Skeletal muscle tissue (tissue), 4 donors: Measurements from ENCODE around the gene CDH4. TPM values are rescaled to one million over a fixed set of nuclear protein-coding genes. Genes with fewer than 3 reads are reported as not detected.

ENCODE experiments used
- H3K27ac ChIP-seq: one replicate; pipeline ENCODE4 v1.7.0; 2013; ENCODE audit warnings: mild to moderate bottlenecking, low read depth, low read length, inconsistent platforms
- H3K27me3 ChIP-seq, 3 donors: one replicate each; pipeline ENCODE4 v1.7.0; 2013; ENCODE audit warnings: low read length in 3 of 3; ENCODE audit not compliant: control insufficient read depth in 3 of 3, insufficient read depth in 3 of 3
- H3K36me3 ChIP-seq, 3 donors: one replicate each; pipeline ENCODE4 v1.7.0; 2013; ENCODE audit warnings: low read length in 3 of 3; ENCODE audit not compliant: control insufficient read depth in 3 of 3, insufficient read depth in 3 of 3
- H3K4me1 ChIP-seq, 3 donors: one replicate each; pipeline ENCODE4 v1.7.0; 2013; ENCODE audit warnings: low read length in 3 of 3, mild to moderate bottlenecking in 3 of 3; ENCODE audit not compliant: control insufficient read depth in 3 of 3, insufficient read depth in 3 of 3
- H3K4me3 ChIP-seq, 3 donors: one replicate each; pipeline ENCODE4 v1.7.0; 2013; ENCODE audit warnings: low read length in 3 of 3
- H3K9ac ChIP-seq, 3 donors: one replicate each; pipeline ENCODE4 v1.7.0; 2013; ENCODE audit warnings: low read length in 3 of 3, mild to moderate bottlenecking in 3 of 3, moderate library complexity in 2 of 3, low read depth in 1 of 3
- H3K9me3 ChIP-seq, 3 donors: one replicate each; pipeline ENCODE4 v1.7.0; 2013; ENCODE audit warnings: low read length in 3 of 3; ENCODE audit not compliant: control insufficient read depth in 3 of 3
- total RNA-seq: library from RNA; depleted of rRNA; stranded (reverse); fragments of >200 nt; gene quantifications from one replicate; pipeline ENCODE4 v1.2.3, GENCODE V29; 2014
- donor health status: Osteomylitis.

Gene CDH4
- total RNA-seq, 1 donor from 2014 or later = 0.52 TPM

DNA sequence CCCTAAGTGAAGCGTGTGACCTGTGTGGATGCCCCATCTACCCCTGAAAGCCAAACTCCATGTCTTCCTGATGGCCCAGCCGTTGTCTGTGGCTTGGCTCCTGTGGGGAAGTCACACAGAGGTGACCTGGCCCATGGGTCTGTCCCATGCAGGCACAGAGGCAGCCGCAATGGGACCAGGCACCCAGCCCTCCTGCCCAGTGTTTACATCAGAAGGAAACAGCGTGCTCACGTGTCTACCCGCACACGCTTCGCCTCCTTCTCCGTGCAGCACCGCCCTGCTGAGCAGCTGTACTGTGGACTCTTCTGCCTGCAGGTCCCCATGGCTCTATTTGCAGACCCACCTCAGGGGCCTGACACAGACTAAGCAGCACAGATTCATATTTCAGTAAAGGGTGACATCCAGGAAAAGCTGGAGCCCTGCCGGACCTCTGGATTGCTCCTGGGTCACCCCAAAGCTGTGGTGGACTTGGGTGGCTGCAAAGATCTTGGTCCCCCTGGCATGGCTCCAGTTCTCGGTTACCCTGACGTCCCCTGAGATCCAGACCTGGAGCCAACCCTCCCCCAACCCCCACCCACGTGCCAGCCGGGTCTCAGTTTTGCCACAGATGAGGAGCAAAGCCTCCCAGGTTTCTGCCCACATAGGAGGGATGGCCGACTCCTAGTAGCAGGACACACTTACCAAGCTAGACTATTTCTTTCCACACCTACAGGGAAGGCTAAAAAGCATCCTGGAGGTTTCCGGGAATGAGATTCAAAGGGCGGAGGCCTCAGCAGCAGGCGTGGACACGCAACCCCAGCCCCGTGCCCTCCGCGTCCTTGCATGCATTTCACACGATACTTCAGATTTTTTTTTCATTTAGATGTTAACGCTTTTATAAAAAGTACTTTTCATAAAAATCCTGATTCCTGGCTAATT is 120.3 kb downstream of the CDH4 start:
- Histone ChIP-seq H3K36me3 (no peaks in the 10 kb centered on the region), H3K4me3 (no peak overlapping the region), H3K9ac (no peak overlapping the region), H3K27ac (no peak overlapping the region), H3K9me3 (peaks cover 0 to 5% (median 2%) of the 10 kb centered on the region in 3 donors), H3K4me1 (no peaks in the 10 kb centered on the region), H3K27me3 (peaks cover 0 to 3% (median 3%) of the 10 kb centered on the region in 3 donors)

DNA sequence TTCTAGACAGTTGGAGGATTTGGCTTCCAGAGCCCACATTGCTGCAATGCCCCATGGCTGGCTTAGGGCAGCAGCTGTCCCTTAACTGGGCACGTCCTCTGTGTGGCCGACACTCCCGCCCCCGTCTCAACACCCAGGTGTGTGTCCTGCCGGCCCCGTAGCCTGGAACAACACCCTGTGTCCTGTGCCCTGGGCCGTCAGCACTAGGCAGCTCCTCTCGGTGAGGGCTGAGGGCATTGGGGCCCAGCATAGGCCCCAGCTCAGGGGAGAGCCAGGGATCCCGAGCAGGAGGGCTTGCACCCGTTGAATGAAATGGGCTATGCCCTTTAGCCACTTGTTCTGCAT is 121.0 kb downstream of the CDH4 start:
- Histone ChIP-seq H3K4me1 (no peaks in the 10 kb centered on the region), H3K9me3 (peaks cover 0 to 5% (median 2%) of the 10 kb centered on the region in 3 donors), H3K4me3 (no peak overlapping the region), H3K27ac (no peak overlapping the region), H3K9ac (no peak overlapping the region), H3K27me3 (peaks cover 0 to 3% (median 3%) of the 10 kb centered on the region in 3 donors), H3K36me3 (no peaks in the 10 kb centered on the region)

DNA sequence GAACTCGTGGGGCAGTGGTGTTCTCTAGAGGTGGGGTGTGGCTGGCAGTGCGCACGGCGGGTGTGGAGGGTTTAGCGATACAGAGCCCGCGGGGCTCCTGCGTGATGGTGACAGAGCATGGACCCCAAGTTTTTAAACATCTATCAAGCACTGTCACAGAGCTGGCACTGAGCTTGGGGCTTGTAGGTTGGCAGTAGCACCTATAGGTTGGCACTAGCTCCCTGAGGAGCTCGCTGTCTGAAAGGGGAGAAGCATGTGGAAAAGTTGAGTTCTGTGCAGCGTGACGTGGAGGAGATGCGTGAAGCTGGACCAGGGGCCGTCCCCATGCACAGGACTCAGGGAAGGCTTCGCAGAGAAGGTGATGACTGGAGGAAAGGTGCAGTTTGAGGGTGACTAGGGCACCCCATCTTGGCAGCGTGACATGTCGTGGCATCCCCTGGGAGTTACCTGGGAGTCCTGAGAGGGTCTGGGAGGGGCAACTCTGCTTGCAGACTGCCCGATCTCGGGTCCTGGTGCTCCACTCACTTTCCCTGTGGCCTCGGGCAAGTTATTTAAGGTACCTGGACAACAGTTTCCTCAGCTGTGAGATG is 122.0 kb downstream of the CDH4 start:
- Histone ChIP-seq H3K4me3 (no peak overlapping the region), H3K9me3 (peaks cover 0 to 5% (median 2%) of the 10 kb centered on the region in 3 donors), H3K9ac (no peak overlapping the region), H3K36me3 (no peaks in the 10 kb centered on the region), H3K27me3 (peaks cover 0 to 3% (median 3%) of the 10 kb centered on the region in 3 donors), H3K27ac (no peak overlapping the region), H3K4me1 (no peaks in the 10 kb centered on the region)

DNA sequence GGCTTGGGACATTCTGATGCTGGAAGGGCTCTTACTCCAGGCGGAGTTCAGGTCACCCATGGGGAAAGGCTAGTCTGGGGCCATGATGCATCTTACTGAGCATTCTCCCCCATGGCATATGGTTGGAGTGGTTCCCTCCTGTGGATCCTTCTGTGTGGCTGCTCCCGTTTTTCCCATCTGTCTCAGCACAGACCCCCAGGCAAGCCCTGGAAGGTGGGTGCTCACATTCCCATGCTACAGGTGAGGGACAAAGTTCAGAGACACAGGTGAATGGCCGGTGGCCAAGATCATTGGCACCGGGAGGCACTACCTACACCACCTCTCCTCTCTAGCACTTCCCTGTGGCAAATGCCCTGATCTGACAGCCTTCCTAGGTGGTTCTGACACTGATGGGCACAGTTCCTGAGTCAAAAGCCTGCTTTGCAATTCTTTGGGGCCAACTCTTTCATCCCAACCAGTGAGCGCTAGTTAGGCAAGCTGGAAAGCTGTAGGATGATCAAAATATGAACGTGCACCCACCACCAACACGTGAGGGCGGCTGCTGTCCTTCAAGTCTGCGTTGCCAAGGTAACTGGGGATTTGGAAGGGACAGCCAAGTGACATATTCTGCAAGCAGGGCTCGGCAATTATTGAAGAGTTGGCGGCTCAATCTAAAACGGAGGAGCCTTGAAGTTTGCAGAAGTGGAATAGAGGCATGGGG is 124.6 kb downstream of the CDH4 start:
- H3K4me1 ChIP-seq = no peaks in the 10 kb centered on the region
- H3K36me3 ChIP-seq = no peaks in the 10 kb centered on the region
- no peak overlapping the region for H3K27ac ChIP-seq
- peaks cover 0 to 3% (median under 1%) of the 10 kb centered on the region in 3 donors for H3K27me3 ChIP-seq
- H3K9me3 ChIP-seq = peaks cover 0 to 5% (median 2%) of the 10 kb centered on the region in 3 donors
- no peak overlapping the region for H3K9ac ChIP-seq
- no peak overlapping the region for H3K4me3 ChIP-seq

DNA sequence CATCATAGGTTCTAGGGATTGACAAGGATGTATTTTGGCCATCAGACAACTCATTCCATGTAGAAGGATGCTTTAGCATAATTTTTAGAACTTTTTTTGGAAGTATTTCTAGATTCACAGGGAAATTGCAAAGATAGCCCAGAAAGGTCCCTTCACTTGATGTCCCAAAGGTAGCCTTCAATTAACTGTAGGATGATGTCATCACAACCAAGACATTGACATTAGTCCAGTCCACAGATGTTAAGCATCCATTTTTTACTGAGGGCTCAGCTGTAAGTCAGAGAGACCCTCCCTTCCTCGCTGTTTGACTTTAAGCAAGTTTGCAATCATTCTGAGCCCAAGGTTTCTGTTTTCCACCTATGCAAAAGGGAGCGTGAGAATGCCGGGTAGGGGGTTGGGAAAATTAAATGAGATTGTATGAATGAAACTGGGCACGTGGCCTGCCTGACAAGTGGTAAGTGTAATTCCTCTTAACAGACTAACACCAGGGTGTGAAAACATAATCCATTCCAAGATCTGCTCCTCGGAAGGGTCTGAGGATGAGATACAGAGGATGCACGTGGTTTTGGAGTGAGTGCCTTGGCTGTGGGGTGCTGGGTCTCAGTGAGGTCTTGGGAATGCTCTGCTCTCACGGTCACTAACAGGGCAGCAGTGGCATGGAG is 126.8 kb downstream of the CDH4 start:
- Histone ChIP-seq H3K27ac (no peak overlapping the region), H3K4me3 (no peak overlapping the region), H3K36me3 (no peaks in the 10 kb centered on the region), H3K4me1 (no peaks in the 10 kb centered on the region), H3K27me3 (no peaks in the 10 kb centered on the region), H3K9me3 (peaks cover 2 to 5% (median 3%) of the 10 kb centered on the region in 3 donors), H3K9ac (no peak overlapping the region)

DNA sequence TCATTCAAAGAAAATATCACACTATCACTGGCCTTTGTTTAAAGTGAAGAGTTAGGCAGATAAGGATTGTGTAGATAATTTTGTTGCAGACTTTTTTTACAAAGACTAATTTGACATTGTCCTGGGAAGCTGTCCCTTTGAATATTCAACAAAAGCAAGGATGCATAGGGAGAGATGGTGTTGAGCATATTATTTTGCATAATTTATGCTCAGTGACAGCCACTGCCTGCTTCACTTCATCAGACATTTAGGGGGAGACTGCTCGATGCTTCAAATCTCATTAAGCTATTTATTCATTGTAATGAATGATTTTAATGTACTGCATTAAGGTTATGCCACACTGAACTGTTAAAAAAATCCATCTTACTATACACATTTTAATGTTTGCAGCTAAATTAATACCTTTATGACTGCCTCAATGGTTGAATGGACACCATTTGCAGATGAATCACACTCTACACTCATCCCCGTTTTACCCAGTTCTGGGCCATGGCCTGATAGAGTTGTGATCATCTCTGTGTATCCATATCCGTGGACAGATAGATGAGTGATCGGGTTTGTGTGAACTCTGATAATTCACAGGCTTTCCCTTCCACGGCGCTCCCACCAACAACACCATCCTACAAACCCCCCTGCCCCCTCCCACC is 128.0 kb downstream of the CDH4 start:
- H3K9ac ChIP-seq = no peak overlapping the region
- no peaks in the 10 kb centered on the region for H3K27me3 ChIP-seq
- no peaks in the 10 kb centered on the region for H3K4me1 ChIP-seq

DNA sequence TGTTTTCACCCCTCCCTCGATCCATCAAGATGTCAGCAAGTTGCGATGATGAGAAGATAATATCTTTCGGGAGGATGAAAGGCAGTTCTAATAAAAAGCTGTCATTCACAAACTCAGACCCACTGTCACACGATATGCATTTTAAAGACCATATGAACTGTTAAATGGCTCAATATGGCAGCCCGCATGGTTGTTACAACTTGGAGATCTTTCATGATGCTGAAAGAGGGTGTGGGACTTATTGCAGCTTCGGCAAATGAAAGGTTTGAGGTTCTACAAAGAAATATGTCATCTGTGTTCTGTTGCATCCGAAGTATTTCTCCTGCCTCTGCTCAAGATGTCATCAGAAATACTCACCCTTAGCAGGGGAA is 128.5 kb downstream of the CDH4 start:
- Histone ChIP-seq H3K27ac (no peak overlapping the region), H3K36me3 (no peaks in the 10 kb centered on the region), H3K9me3 (peaks cover 2 to 5% (median 3%) of the 10 kb centered on the region in 3 donors), H3K9ac (no peak overlapping the region), H3K4me1 (no peaks in the 10 kb centered on the region), H3K27me3 (no peaks in the 10 kb centered on the region), H3K4me3 (no peak overlapping the region)

More for the DNA sequence above, 128.0 kb downstream of the CDH4 start:
- Histone ChIP-seq H3K27ac (no peak overlapping the region), H3K4me3 (no peak overlapping the region), H3K36me3 (no peaks in the 10 kb centered on the region), H3K9me3 (peaks cover 2 to 5% (median 3%) of the 10 kb centered on the region in 3 donors)

DNA sequence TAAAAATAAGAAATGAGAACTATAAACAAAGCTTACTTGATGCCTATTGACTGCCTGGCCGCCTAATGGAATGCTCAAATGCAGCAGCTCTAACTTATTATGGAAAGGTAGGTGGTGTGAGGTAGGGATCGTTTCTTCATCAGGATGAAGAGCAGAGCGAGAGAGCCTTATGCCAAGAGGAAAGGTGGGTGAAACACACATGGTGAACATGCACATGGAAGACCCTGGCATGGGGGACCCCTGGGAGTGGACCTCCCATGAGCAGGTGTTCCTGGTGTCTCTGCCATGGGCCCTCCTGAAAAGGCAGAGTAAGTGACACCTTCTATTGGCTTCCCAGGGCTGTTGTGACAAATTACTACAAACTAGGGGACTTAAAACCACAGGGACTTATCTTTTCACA is 130.1 kb downstream of the CDH4 start:
- H3K9me3 ChIP-seq = peaks cover 0 to 3% (median 0%) of the 10 kb centered on the region in 3 donors

DNA sequence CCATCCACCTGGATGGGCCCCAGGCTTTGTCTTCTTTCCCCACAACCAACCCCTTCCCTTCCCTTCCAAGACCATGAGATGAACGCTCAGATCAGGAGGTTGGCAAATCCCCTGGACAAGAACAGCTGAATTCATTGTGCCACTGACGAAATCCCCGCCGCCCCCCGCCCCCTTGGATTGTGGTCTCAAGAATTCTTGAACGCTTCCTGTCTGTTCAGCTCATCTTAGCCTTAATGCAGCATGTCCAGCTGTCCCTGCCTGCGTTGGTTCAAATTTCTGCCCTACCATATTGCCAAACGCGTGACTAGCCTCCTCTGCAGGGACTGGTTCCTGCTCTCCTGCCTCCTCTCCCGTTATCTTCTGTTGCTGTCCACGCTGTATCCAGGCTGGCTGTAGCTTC is 133.2 kb downstream of the CDH4 start:
- Histone ChIP-seq H3K9me3 (peaks cover 0 to 3% (median 3%) of the 10 kb centered on the region in 3 donors), H3K36me3 (no peaks in the 10 kb centered on the region), H3K9ac (no peak overlapping the region), H3K27ac (no peak overlapping the region), H3K27me3 (peaks cover 3 to 20% (median 6%) of the 10 kb centered on the region in 3 donors), H3K4me1 (no peaks in the 10 kb centered on the region), H3K4me3 (no peak overlapping the region)

More for the DNA sequence above, 130.1 kb downstream of the CDH4 start:
- H3K36me3 ChIP-seq = no peaks in the 10 kb centered on the region
- no peak overlapping the region for H3K4me3 ChIP-seq
- no peak overlapping the region for H3K27ac ChIP-seq
- H3K4me1 ChIP-seq = no peaks in the 10 kb centered on the region
- no peak overlapping the region for H3K9ac ChIP-seq
- H3K27me3 ChIP-seq = peaks cover 0 to 10% (median 2%) of the 10 kb centered on the region in 3 donors
